ENCODE measurements around the gene EPG5. TPM values are rescaled to one million over a fixed set of nuclear protein-coding genes. Genes with fewer than 3 reads are reported as not detected.

EPG5 gene
- total and polyA plus RNA-seq, 9 of the 15 experiments (the other 6 are each of a cell fraction or from before 2014, with no cell fraction given): 1.3 to 10.7 (median 5.2) TPM

- intact Hi-C loops (cut with micrococcal nuclease): loop anchor here (10.0 kb wide), 1 partner anchor 109 kb away; the partner anchor contains the start of gene SLC14A1
- CTCF ChIA-PET (ENCODE audit: low intra/inter-chr PET ratio): no interaction called here
- no TSS peak for BruUV-seq (replicated peaks)
These were observed 133.3 kb downstream of the EPG5 start for GRCh38 chr18:45833846-45834245.

More at GRCh38 chr18:45833846-45834245, 133.3 kb downstream of the EPG5 start:
- no peak for TF ChIP-seq ZNF224 (CRISPR knock-in tag; IDR thresholded peaks at IDR 0.05)
- TF ChIP-seq, protein P1, sequence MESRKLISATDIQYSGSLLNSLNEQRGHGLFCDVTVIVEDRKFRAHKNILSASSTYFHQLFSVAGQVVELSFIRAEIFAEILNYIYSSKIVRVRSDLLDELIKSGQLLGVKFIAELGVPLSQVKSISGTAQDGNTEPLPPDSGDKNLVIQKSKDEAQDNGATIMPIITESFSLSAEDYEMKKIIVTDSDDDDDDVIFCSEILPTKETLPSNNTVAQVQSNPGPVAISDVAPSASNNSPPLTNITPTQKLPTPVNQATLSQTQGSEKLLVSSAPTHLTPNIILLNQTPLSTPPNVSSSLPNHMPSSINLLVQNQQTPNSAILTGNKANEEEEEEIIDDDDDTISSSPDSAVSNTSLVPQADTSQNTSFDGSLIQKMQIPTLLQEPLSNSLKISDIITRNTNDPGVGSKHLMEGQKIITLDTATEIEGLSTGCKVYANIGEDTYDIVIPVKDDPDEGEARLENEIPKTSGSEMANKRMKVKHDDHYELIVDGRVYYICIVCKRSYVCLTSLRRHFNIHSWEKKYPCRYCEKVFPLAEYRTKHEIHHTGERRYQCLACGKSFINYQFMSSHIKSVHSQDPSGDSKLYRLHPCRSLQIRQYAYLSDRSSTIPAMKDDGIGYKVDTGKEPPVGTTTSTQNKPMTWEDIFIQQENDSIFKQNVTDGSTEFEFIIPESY (CRISPR knock-in tag; IDR thresholded peaks at IDR 0.05): no peak
- no peak for TF ChIP-seq ZNF695 (CRISPR knock-in tag; IDR thresholded peaks at IDR 0.05)
- TF ChIP-seq ZNF324 (CRISPR knock-in tag; IDR thresholded peaks at IDR 0.05): no peak
- TF ChIP-seq POLR2B (IDR thresholded peaks at IDR 0.05; ENCODE audit: low read depth, partially characterized antibody): no peak
- TF ChIP-seq CBFA2T3 (IDR thresholded peaks at IDR 0.05): no peak
- in situ Hi-C loops (cut with MboI): no loop called here
- FAIRE-seq (no peak), ATAC-seq (no peak), DNase-seq (ENCODE audit: extremely low read depth in 1 of 4, low spot score in 3 of 4) (no peak)
- POLR2A ChIA-PET: no interaction called here
- H3K4me1 ChIP-seq (replicated peaks in 1 of 2; ENCODE audit: control insufficient read depth in 2 of 2, insufficient read depth in 2 of 2, low read length in 2 of 2): peaks cover 6 to 8% of the 10 kb centered on the region in 2 experiments; a peak in 4 of 5 replicates
- WGBS (ENCODE audit: insufficient coverage, low coverage, missing lambda C conversion rate): 0% methylated on average over 4 of the region's 5 CpGs
- H3K4me3 ChIP-seq: no peak overlapping the region
- H3K9me3 ChIP-seq (replicated peaks; ENCODE audit: control insufficient read depth, insufficient read depth, low read depth, low read length): no peaks in the 10 kb centered on the region
- H3K27me3 ChIP-seq (ENCODE audit: control insufficient read depth in 2 of 2, insufficient read depth in 2 of 2, low read length in 2 of 2): peaks cover 0 to 24% of the 10 kb centered on the region in 2 experiments; a peak in 3 of 5 replicates
- H3K79me2 ChIP-seq (ENCODE audit: control insufficient read depth, insufficient read depth, low read length): no peaks in the 10 kb centered on the region
- no peaks in the 10 kb centered on the region for H4K20me1 ChIP-seq (replicated peaks; ENCODE audit: control insufficient read depth, insufficient read depth, low read length)
- no peak overlapping the region for H3K27ac ChIP-seq (ENCODE audit: extremely low read depth, low read depth, low read length)
- no peak overlapping the region for H3K4me2 ChIP-seq (ENCODE audit: insufficient read depth, low read length)
- no peak overlapping the region for H2AFZ ChIP-seq (ENCODE audit: low read depth, low read length)
- no peaks in the 10 kb centered on the region for H3K36me3 ChIP-seq (ENCODE audit: control insufficient read depth, insufficient read depth, low read length)
- H3K9ac ChIP-seq (ENCODE audit: insufficient read depth in 1 of 2, low read depth in 2 of 2, low read length in 2 of 2): no peak overlapping the region
- no peaks in the 10 kb centered on the region for H3K9me1 ChIP-seq (ENCODE audit: control insufficient read depth, insufficient read depth, low read length)
